Frontal cortex (tissue), 4 donors: Measurements from ENCODE around the gene ODC1. TPM values are rescaled to one million over a fixed set of nuclear protein-coding genes. Genes with fewer than 3 reads are reported as not detected.
"Not testable (repeated sequence)": the region's sequence is repeated elsewhere in the genome, so short reads cannot be mapped to it uniquely, and the experiment has no call there.

Source experiments
- DNase-seq, 2 donors: peaks; one replicate each; pipeline ENCODE4 v3.0.0; 2012; ENCODE audit warnings: low spot score in 2 of 2
- FAIRE-seq: peaks from 2 replicates; lab custom pipeline; 2012; peaks lifted over from hg19 to GRCh38; lab: Jason Lieb, UNC
- total RNA-seq: library from RNA; depleted of rRNA; stranded (reverse); fragments of >200 nt; gene quantifications from one replicate; pipeline ENCODE4 v1.2.3, GENCODE V29; 2014
- donor health status: control.
- donor health status: control.
- donor health status: control.

ODC1 gene
- total RNA-seq, 1 donor from 2014 or later: 143 TPM

DNA sequence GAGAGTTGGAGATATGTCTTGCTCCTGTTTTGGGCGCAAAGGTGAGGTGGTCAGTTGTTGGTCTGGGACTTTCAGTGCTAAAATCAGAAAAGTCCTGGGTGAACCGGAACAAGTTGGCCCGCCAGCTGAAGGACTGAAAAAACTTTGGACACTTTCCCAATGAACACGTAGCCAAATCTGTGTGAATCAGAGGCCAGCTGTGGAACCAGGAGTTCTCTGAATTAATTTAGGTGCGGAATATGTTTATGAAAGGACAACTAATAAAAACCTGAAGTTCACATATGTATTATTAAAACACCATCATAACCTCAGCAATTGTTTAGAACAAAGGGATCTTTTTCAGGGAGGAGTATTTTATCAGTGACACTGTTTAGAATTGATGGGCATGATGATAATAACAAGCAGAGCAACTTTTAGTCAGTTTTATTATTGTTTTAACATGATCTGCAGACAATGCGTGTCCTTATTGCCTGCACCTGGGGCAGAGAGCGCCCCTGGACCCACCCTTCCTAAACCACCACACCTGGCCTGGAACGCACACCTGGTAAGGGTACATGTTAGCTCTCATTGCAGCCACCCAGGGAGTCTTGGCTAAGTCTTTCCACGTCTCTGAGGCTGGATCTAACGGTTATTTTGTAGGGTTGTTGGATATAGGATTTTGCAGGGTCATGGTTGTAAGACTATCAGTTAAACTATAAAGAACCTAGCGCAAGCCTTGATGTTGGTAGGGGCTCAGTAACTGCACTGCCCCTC lies 9.9 kb upstream of the ODC1 start:
- no peak for DNase-seq
- no peak for FAIRE-seq

DNA sequence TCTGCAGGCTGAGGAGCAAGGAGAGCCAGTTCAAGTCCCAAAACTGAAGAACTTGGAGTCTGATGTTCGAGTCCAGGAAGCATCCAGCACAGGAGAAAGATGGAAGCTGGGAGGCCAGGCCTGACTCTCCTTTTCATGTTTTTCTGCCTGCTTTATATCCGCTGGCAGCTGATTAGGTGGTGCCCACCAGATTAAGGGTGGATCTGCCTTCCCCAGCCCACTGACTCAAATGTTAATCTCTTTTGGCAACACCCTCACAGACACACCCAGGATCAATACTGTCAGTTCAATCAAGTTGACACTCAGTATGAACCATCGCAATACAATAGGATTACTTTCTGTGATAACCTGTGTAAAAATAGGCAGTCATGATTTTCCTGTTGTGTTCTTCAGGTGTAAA lies 9.1 kb upstream of the ODC1 start:
- not testable (repeated sequence) for FAIRE-seq

DNA sequence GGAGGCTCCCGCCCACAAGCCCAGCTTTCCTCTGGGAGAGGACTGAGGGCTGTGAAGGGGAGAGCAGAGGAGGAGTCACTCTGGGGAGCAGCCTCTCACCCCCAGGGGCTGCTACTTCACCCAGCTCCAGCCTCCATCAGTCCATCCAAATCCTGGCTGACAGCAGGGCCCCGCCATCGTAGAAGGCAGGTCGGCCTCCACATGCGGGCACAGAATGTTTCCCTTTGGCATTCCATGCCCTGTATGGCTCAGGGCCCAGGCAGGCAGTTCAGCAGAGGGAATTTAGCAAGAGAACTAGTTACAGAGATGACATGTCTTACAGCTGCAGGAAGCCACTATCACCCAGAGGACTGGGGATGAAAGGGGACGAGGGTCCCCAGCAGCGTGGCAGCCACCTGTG lies 6.4 kb upstream of the ODC1 start:
- DNase-seq (no peak), FAIRE-seq (no peak)

More for the DNA sequence above, 9.1 kb upstream of the ODC1 start:
- not testable (repeated sequence) for DNase-seq

DNA sequence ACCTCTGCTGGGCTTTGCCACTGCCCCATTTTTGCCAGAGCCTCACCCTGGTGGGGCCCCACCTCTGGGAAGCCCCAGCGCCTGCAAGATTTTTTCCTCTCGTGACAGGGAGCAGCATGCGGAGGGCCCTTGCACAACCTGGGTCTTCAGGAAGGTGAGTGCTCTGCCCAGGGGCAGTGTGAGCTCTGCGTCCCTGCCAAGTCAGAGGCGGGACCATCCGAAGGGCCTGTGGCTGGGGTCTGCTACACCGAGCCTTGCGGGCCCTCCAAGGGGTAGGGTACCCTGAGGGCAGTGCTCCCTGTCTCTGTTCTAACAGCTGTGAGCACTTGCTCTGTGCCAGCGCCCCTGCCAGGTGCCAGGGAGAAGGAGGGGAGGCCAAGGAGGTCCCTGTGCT lies 5.8 kb upstream of the ODC1 start:
- FAIRE-seq: no peak
- DNase-seq: no peak

DNA sequence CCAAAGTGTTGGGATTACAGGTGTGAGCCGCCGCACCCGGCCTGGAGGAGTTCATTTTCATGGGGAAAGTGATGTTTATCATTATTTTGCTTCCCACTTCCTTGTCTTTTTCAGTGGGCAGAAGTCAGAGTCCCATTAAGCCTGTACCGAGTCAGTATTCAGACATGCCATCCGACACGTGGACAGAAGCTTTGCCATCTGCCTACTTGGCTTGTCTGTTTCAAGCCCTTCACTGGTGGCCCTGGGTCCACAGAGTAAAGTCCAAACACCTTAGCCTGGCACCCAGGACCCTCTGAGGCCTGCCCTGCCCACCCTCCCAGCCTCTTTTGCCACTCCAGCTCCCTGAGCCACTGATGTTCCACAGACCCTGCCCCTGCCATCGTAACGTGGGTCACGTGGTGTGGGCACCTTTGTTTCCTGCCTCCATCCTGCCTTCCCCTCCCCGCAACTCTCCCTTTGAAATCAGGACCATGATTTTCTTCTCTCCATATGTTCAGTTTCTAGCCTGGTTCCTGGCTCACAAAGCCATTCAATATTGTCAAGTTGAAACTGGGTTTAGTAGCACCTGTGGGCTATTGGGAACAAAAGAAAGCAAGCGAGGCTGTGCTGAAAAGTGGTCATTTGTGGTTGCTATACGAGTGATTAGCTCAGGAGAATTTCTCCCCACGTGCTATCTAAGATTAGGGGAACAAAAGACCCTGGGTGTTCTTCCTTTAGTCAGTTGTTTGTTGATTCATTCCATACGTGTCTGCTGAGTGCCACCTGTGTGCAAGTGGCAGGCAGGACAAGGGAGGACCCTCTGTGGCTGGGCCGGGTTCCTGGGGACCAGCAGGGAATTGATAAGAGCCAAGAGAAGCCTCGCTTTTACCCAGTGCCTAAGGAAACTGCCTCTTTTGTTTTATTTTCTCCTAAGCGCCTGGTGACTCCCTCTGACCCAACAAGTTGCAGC lies 5.1 kb upstream of the ODC1 start:
- FAIRE-seq: no peak

DNA sequence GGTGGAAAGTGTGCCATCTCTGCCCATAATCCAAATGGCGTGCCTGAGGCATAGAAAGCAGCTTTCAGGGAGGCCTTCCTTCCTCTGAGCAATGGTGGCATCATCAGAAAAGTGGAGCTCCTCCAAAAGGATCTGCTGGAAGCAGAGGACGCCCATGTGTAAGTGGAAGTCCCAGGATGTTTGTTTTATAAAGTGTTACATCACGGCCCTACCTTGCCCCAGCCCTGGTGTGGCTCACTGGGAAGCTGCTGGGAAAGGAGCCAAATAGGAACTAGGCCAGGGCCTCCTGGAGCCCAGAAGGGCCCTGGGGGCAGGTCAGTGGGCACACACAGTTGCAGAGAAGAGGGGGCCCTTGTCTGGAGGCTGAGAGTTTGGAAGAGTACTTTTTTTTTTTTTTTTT lies 4.2 kb upstream of the ODC1 start:
- FAIRE-seq (no peak), DNase-seq (no peak)

More for the DNA sequence above, 5.1 kb upstream of the ODC1 start:
- DNase-seq: no peak

DNA sequence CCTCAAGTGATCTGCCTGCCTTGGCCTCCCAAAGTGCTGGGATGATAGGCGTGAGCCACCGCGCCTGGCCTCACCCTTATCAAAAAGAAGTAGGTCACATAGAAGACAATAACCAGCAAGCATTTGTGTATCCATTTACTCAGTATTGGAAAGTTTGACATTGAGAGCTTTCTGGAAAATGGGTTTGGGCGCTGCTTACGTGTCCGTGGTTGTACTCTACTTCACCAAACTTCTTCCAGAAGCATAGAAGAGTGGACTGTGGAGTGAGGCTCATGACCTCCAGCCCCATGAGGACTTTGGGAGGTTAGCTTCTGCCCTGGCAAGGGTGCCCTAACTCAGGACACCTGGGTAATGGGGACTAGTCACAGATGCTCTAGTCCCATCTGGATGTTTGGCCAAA lies 3.7 kb upstream of the ODC1 start:
- no peak for FAIRE-seq

DNA sequence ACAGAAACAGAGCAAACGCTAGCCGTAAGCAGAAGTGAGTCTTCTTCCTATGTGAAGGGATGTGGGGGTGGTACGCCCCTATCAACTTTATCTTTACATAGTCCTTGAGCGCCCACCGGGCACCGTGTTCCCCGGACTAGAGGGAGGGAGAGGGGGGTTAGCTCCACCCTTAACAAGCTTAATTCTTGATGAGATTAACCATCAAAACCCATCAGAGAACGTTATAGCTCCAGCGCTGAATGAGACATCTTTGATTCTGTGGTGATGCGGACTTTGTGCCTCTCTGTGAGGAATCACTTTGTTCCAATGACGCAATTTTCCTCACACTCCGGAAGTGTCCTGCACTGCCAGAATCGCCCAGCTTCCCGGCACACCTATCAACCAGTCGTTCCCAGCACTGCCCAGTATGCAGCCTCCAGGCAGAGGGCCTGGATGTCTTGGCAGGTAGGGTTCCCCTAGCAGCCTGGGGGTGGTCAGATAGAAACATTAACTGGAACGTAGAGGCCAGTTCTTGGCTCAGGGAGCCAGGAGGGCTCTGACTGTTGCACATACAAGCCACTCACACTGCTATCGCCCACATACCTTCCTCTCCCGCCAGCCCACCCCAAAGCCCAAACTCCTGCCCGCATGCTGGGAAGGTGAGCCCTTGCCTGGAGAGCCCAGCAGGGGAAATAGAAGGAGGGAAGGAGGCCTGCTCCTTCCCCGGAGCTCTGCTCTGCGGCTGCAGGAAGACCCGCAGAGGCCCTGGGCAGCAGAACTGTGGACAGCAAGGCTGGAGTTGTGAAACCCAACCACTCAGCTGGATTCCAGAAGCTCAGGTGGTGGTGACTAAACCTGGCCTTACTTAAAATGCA lies 1.9 kb upstream of the ODC1 start:
- FAIRE-seq: no peak
- no peak for DNase-seq

More for the DNA sequence above, 3.7 kb upstream of the ODC1 start:
- no peak for DNase-seq

DNA sequence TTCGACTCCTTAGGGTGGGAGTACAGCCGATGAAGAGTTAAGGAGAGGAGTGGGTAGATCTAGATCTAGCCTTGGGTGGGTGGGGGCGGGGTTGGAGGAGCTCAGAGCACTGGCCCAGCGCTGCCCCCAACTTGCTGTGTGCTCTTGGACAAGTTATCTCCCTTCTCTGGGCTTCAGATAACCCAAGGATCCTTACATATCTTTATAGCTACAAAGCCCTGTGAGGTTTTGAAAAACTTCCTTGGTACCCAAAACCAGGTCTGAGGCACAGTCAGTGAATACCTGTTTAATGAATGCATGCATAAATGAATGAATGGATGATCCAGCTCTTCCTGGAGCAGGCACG lies 1.3 kb upstream of the ODC1 start:
- DNase-seq (no peak), FAIRE-seq (no peak)

DNA sequence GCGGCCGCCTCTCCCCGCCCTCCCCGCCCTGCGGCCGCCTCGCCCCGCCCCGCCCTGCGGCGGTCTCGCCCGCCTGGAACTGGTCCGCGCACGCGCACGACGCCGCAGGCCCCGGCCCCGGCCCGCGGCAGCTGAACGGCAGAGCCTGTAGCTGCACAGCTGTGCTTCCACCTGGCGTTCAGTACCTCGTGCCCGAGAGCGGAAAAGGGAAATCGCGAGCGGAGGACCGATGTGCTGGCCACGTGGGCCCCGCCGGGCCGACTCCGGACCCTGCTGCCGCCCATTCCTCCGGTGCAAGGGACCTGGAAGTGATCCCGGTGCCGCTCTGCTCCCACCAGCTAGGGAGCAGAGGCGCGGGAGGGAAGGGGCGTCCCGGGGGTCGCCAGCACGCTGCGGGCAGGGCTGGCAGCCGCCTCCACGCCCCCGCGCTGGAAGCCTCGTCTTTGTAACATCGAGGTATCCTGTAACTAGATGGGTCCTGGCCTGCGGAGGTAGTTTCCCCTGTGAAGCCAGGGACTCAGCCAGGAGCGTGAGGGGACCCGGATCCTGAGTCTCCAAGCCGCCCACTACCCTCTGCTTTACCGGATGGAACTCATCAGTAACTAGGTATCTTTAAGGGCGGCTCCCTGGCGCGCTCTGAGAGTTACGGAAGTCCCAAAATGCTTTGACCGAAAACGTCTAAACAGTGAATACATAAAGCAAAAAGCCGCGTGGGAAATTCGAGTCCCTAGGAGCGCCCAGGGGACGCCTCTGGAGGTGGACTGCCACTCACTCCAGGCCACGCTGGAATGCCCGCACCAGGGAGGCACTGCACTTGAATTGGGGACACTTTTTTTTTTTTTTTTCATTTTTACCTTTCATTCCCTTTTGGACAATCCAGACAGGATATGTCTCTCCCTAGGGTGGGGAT lies 704 bp upstream of the ODC1 start:
- no peak for DNase-seq
- FAIRE-seq: no peak

DNA sequence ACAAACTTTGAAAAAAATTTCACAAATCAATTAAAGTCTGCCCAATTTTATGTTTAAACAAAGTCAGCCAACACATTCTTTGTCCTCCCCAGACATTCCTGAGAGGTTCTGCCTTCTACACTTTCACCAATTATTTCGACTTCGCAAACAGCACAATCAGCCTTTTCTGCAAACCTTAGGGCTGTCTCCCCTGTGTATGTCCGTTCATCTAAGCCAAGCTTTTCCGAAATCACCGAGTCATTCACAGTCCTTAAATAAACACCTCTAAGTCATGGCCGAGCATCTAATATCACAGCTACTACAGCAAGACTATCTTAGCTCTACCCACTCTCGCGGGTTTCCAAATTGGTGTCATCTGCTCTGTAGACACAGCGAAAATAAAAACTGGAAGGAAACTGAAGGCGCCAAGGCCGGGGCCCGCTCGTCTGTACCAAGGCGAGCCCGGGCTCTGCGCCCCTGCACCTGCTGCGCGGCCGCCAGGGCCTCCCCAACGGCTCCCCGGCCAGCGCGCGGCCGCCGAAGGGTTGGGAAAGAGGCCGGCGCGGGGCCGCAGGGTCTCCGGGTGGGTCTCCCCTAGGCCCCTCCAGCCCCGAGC lies 730 bp downstream of the ODC1 start:
- FAIRE-seq (no peak), DNase-seq (no peak)

DNA sequence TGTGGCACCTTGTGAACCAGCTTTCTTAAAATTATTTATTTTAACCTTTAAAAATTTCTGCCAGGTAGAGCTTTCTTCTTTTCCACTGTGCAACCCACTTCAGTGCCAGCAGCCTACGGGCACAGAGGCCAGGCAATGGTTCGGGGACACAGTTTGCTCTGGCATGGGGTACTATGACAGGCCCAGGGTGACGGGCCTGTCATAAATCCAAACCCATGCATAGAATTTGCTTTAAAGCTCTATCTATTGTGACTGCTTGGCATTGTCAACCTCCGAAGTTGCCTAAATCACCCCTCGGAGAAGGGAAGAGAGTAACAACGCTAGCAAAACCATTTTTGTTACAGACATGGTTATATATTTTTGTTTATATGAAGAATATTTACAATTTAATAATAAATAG lies 1.5 kb downstream of the ODC1 start:
- no peak for DNase-seq
- FAIRE-seq: no peak

DNA sequence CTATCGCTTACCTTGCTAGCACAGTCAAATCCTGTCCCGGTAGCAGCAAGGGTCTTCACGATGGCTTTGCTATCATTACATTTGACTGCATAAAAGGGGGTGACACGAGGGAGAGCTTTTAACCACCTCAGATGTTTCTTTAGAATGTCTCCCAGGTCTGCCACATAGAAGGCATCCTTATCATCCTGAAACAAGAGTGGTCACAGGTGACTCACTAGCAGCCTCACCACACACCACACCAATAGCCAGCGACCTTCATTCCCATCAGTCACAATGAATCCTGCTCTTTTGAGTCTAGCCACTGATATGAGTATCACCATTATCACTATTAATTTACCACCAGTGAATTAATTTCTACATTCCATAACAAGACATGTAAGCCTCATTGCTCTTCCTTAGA lies 3.7 kb downstream of the ODC1 start:
- FAIRE-seq: no peak
- no peak for DNase-seq

DNA sequence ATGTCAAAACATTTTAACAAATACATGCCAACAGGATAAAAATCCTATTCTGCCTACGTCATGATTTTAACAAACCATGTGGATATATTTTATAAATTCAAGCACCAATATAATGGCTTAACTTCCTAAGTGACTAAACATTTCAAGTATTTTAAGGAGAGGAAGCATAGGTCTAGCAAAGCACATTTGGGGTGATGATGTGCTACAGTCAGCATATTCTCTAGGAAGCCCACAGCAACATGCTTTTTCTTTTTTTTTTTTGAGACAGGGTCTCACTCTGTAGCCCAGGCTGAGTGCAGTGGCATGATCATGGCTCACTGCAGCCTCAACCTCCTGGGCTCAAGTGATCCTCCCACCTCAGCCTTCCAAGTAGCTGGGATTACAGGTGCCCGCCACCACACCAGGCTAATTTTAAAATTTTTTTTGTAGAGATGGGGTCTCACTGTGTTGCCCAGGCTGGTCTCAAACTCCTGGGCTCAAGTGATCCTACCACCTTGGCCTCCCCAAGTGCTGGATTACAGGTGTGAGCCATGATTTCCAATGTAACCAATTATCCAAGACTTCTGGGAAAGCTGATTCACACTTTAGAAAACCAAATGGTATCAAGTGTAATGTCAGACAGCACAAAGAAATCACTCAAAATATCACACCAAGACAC lies 5.5 kb downstream of the ODC1 start:
- not testable (repeated sequence) for DNase-seq, FAIRE-seq

DNA sequence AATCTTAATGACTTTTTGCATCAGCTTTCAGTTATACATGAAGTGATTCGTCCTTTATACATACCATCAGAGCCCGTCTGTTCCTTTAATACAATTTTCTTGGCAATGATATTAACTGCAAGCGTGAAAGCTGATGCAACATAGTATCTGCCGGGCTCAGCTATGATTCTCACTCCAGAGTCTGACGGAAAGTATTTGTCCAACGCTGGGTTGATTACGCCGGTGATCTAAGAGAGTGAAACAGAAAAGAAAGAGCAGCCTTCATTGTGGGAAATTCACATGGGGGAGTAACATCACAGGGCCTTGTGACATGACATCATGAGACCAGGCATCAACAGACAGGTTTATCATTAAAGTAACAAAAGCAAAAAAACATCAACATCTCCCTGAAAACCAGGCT lies 6.2 kb downstream of the ODC1 start:
- FAIRE-seq (no peak), DNase-seq (no peak)

DNA sequence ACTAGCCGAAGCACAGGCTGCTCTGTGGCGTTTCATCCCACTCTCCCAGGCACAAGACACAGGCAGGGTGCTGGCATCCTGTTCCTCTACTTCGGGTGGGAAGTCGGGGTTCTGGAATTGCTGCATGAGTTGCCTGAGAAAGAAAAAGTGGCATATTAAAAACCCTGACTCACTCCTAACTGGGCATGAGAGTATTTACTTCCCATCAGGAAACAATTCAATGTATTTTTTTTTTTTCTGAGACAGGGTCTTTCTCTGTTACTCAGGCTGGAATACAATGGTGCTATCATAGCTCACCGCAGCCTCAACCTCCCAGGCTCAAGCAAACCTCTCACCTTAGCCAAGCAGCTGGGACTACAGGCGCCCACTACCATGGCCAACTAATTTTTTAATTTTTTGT lies 7.4 kb downstream of the ODC1 start:
- no peak for DNase-seq
- FAIRE-seq: no peak

DNA sequence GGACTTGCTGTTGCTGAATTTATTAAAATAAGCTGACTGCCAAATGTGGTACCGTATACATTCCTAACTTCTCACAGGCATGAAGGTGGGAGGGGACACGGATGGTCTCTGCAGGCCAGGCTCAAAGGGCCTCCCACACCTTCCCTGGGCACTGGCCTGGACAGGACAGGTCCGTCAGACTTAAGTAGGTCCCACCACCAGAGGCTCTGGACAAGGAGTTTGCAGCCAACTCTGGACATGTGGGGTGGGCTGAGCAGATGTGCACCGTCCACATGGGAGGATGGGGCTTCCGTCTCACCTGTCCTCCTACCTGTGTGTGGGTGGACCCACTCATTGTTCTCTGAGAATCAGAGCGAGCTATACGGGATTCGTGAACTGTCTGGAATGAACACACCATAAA lies 8.2 kb downstream of the ODC1 start:
- DNase-seq: no peak
- no peak for FAIRE-seq

DNA sequence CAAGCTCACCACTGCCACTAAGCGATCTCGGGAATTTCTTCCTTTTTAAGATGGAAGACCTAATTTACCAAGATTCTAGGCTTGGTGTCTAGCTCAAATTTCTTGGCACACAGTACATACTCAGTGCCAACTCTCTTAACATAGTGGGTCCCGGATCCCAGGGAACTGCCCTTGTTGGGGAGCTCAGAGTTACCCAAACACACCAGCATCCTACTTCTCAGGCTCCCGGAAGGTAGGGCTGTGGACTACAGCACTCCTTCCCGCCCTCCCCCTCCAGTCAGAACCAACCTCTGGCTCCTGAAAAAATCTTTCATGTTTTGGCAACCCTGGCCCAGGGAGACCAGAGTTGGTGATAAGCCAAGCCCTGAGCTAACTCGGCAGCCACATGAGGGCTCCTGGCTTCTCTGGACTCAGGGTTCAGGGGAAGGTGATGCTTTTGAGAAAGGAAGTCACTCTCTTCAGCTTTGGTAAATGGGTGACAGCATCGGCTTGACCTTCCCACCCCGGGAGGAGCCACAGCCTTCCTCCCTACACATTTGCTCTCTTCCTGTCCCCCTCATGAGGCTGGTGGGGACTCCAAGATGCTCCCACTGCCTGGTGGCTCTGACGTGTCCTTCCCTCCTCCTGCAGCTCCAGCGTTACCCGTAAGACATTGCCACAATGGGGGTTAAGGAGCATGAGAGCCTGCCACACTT lies 8.8 kb downstream of the ODC1 start:
- FAIRE-seq (no peak), DNase-seq (no peak)
